ENCODE measurements around the gene RHOF.

The RHOF gene

GRCh38 chr12:121770813-121771625 is 22.5 kb downstream of the RHOF start:
- Histone ChIP-seq H3K4me1 (ENCODE audit: low read depth, poor library complexity, severe bottlenecking) (peaks cover 8% of the 10 kb centered on the region), H2AFZ (ENCODE audit: low read depth) (no peak overlapping the region), H3K27me3 (ENCODE audit: insufficient read depth, low read depth) (no peaks in the 10 kb centered on the region), H3K9ac (no peak overlapping the region), H3K4me3 (IDR thresholded peaks at IDR 0.05; ENCODE audit: insufficient read depth, low read depth, low read length) (no peak overlapping the region), H3K36me3 (ENCODE audit: insufficient read depth) (no peaks in the 10 kb centered on the region), H4K20me1 (ENCODE audit: insufficient read depth) (no peaks in the 10 kb centered on the region), H3K4me2 (no peak overlapping the region), H3K79me2 (ENCODE audit: insufficient read depth, low read depth) (no peaks in the 10 kb centered on the region), H3K27ac (no peak overlapping the region)
- TF ChIP-seq, protein P1, sequence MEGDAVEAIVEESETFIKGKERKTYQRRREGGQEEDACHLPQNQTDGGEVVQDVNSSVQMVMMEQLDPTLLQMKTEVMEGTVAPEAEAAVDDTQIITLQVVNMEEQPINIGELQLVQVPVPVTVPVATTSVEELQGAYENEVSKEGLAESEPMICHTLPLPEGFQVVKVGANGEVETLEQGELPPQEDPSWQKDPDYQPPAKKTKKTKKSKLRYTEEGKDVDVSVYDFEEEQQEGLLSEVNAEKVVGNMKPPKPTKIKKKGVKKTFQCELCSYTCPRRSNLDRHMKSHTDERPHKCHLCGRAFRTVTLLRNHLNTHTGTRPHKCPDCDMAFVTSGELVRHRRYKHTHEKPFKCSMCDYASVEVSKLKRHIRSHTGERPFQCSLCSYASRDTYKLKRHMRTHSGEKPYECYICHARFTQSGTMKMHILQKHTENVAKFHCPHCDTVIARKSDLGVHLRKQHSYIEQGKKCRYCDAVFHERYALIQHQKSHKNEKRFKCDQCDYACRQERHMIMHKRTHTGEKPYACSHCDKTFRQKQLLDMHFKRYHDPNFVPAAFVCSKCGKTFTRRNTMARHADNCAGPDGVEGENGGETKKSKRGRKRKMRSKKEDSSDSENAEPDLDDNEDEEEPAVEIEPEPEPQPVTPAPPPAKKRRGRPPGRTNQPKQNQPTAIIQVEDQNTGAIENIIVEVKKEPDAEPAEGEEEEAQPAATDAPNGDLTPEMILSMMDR (conservative IDR thresholded peaks at IDR 0.05; ENCODE audit: low read depth, low read length) = no peak

GRCh38 chr12:121770388-121770787 is 23.1 kb downstream of the RHOF start:
- H3K27me3 ChIP-seq (ENCODE audit: insufficient read depth, low read depth) = no peaks in the 10 kb centered on the region
- H3K27ac ChIP-seq = no peak overlapping the region
- H3K9ac ChIP-seq = no peak overlapping the region
- H3K4me1 ChIP-seq (ENCODE audit: low read depth, poor library complexity, severe bottlenecking) = peaks cover 8% of the 10 kb centered on the region
- H3K4me3 ChIP-seq (IDR thresholded peaks at IDR 0.05; ENCODE audit: insufficient read depth, low read depth, low read length) = no peak overlapping the region
- TF ChIP-seq, protein P1 (conservative IDR thresholded peaks at IDR 0.05; ENCODE audit: low read depth, low read length) = no peak
- no peaks in the 10 kb centered on the region for H4K20me1 ChIP-seq (ENCODE audit: insufficient read depth)
- H2AFZ ChIP-seq (ENCODE audit: low read depth) = no peak overlapping the region
- no peaks in the 10 kb centered on the region for H3K79me2 ChIP-seq (ENCODE audit: insufficient read depth, low read depth)
- H3K36me3 ChIP-seq (ENCODE audit: insufficient read depth) = no peaks in the 10 kb centered on the region
- H3K4me2 ChIP-seq = no peak overlapping the region

GRCh38 chr12:121769831-121770301 is 23.6 kb downstream of the RHOF start:
- no peaks in the 10 kb centered on the region for H4K20me1 ChIP-seq (ENCODE audit: insufficient read depth)
- peaks cover 8% of the 10 kb centered on the region for H3K4me1 ChIP-seq (ENCODE audit: low read depth, poor library complexity, severe bottlenecking)
- H3K4me2 ChIP-seq = no peak overlapping the region
- H3K9ac ChIP-seq = no peak overlapping the region
- no peak overlapping the region for H2AFZ ChIP-seq (ENCODE audit: low read depth)
- H3K4me3 ChIP-seq (IDR thresholded peaks at IDR 0.05; ENCODE audit: insufficient read depth, low read depth, low read length) = no peak overlapping the region
- no peaks in the 10 kb centered on the region for H3K36me3 ChIP-seq (ENCODE audit: insufficient read depth)
- TF ChIP-seq, protein P1 (conservative IDR thresholded peaks at IDR 0.05; ENCODE audit: low read depth, low read length) = no peak
- H3K27ac ChIP-seq = no peak overlapping the region
- H3K27me3 ChIP-seq (ENCODE audit: insufficient read depth, low read depth) = no peaks in the 10 kb centered on the region
- no peaks in the 10 kb centered on the region for H3K79me2 ChIP-seq (ENCODE audit: insufficient read depth, low read depth)

GRCh38 chr12:121769297-121769830 is 24.1 kb downstream of the RHOF start:
- Histone ChIP-seq H3K79me2 (ENCODE audit: insufficient read depth, low read depth) (no peaks in the 10 kb centered on the region), H3K4me1 (ENCODE audit: low read depth, poor library complexity, severe bottlenecking) (peaks cover 8% of the 10 kb centered on the region), H3K27me3 (ENCODE audit: insufficient read depth, low read depth) (no peaks in the 10 kb centered on the region), H2AFZ (ENCODE audit: low read depth) (no peak overlapping the region), H4K20me1 (ENCODE audit: insufficient read depth) (no peaks in the 10 kb centered on the region), H3K4me2 (no peak overlapping the region), H3K9ac (no peak overlapping the region), H3K4me3 (IDR thresholded peaks at IDR 0.05; ENCODE audit: insufficient read depth, low read depth, low read length) (no peak overlapping the region), H3K36me3 (ENCODE audit: insufficient read depth) (no peaks in the 10 kb centered on the region), H3K27ac (no peak overlapping the region)
- TF ChIP-seq, protein P1 (conservative IDR thresholded peaks at IDR 0.05; ENCODE audit: low read depth, low read length) = no peak

Data from KMS-11 (cell line).